Measurements from ENCODE around the gene NRN1L.

- TF ChIP-seq CTCF (conservative IDR thresholded peaks at IDR 0.05) (no peak), EZH2 (IDR thresholded peaks at IDR 0.05; ENCODE audit: low read depth) (no peak)
Observed at GRCh38 chr16:67924140-67924906, 39.6 kb downstream of the NRN1L start.

Measured in PC-9 (cell line).